Endothelial cell of umbilical vein (primary cell): ENCODE results near the gene RIOK2. TPM values are rescaled to one million over a fixed set of nuclear protein-coding genes. Genes with fewer than 3 reads are reported as not detected.

Experiments used
- BruUV-seq: library from RNA; stranded (reverse); fragments of 400-500 nt; replicated peaks from 2 replicates; lab custom pipeline; 2021; lab: Mats Ljungman, UMichigan
- CTCF ChIA-PET: fragments of 300-600, 350-600 bp; sonication (Branson Sonifier 250); formaldehyde crosslinking; loops from one replicate; lab custom pipeline; 2021; ENCODE audit warnings: antibody characterized with exemption, inconsistent platforms; lab: Charles Lee
- POLR2A ChIA-PET: fragments of 300-600, 350-600 bp; sonication (Branson Sonifier 250); formaldehyde crosslinking; loops from one replicate; lab custom pipeline; 2021; ENCODE audit warnings: antibody characterized with exemption, inconsistent platforms; lab: Charles Lee
- DNase-seq: peaks from one replicate; pipeline ENCODE4 v3.0.0-alpha.2; 2011; ENCODE audit warnings: low read depth, low spot score
- FAIRE-seq: peaks from 2 replicates; lab custom pipeline; 2011; peaks lifted over from hg19 to GRCh38; lab: Jason Lieb, UNC
- H2AFZ ChIP-seq: 2 replicates; pipeline ENCODE4 v1.6.0; 2012; ENCODE audit warnings: low read depth, low read length, control low read depth, inconsistent platforms
- H3K27ac ChIP-seq: 2 replicates; pipeline ENCODE4 v1.5.1; 2011; ENCODE audit warnings: low read depth, mild to moderate bottlenecking, control low read depth, low read length, moderate library complexity; ENCODE audit not compliant: insufficient read depth
- H3K27me3 ChIP-seq, 2 experiments: 2 replicates each; pipeline versions ENCODE4 v1.6.0 to v1.6.1; 2011; ENCODE audit warnings: low read length in 2 of 2, mixed read lengths in 1 of 2; ENCODE audit not compliant: control insufficient read depth in 2 of 2, insufficient read depth in 2 of 2
- H3K36me3 ChIP-seq, 2 experiments: 2 replicates in 1 of 2; 3 replicates in 1 of 2; pipeline ENCODE4 v1.5.1; 2011; ENCODE audit warnings: low read length in 2 of 2, mild to moderate bottlenecking in 1 of 2, moderate library complexity in 1 of 2; ENCODE audit not compliant: control insufficient read depth in 2 of 2, insufficient read depth in 2 of 2; ENCODE audit errors: extremely low read depth in 1 of 2
- H3K4me1 ChIP-seq: 3 replicates; pipeline ENCODE4 v1.5.1; 2011; ENCODE audit warnings: mild to moderate bottlenecking, low read length; ENCODE audit not compliant: control insufficient read depth, insufficient read depth; ENCODE audit errors: extremely low read depth
- H3K4me2 ChIP-seq: 2 replicates; pipeline ENCODE4 v1.6.1; 2011; ENCODE audit warnings: low read length, control low read depth, mixed read lengths; ENCODE audit not compliant: insufficient read depth
- H3K4me3 ChIP-seq, 3 experiments: fragments of 200-600 bp in 1 of 3; sonication (generic), shearing (Covaris generic) in 1 of 3; replicated peaks in 1 of 3; 2 replicates each; pipeline ENCODE4 v1.5.1; 2011 to 2016; ENCODE audit warnings: control low read depth in 3 of 3, low read length in 3 of 3, mild to moderate bottlenecking in 2 of 3, inconsistent platforms in 1 of 3, low read depth in 1 of 3, moderate library complexity in 1 of 3; ENCODE audit not compliant: insufficient read depth in 1 of 3
- H3K79me2 ChIP-seq: 2 replicates; pipeline ENCODE4 v1.6.0; 2012; ENCODE audit warnings: low read length, inconsistent platforms; ENCODE audit not compliant: control insufficient read depth, insufficient read depth
- H3K9ac ChIP-seq: replicated peaks from 2 replicates; pipeline ENCODE3; 2011; ENCODE audit warnings: low read length, control low read depth; ENCODE audit not compliant: insufficient read depth; ENCODE audit errors: extremely low read depth
- H3K9me1 ChIP-seq: replicated peaks from 3 replicates; pipeline ENCODE4 v1.6.0; 2011; ENCODE audit warnings: mild to moderate bottlenecking, low read length; ENCODE audit not compliant: control insufficient read depth, insufficient read depth; ENCODE audit errors: extremely low read depth
- H3K9me3 ChIP-seq: replicated peaks from 2 replicates; pipeline ENCODE4 v1.5.1; 2012; ENCODE audit warnings: low read length, inconsistent platforms; ENCODE audit not compliant: control insufficient read depth, insufficient read depth
- H4K20me1 ChIP-seq: replicated peaks from 2 replicates; pipeline ENCODE3; 2011; ENCODE audit warnings: mild to moderate bottlenecking, low read length; ENCODE audit not compliant: control insufficient read depth, insufficient read depth; ENCODE audit errors: extremely low read depth
- EZH2 ChIP-seq: IDR thresholded peaks from 2 replicates; pipeline ENCODE4 v1.6.1; 2012; ENCODE audit warnings: borderline replicate concordance, low read depth, mild to moderate bottlenecking, moderate library complexity, low read length, inconsistent platforms; ENCODE audit not compliant: severe bottlenecking
- FOS ChIP-seq: IDR thresholded peaks from 2 replicates; pipeline ENCODE4 v1.6.1; 2011; ENCODE audit warnings: mild to moderate bottlenecking, low read length, moderate library complexity, borderline replicate concordance; ENCODE audit not compliant: insufficient read depth
- GATA2 ChIP-seq: IDR thresholded peaks from 2 replicates; pipeline ENCODE4 v1.7.0; 2011; ENCODE audit warnings: low read depth, mild to moderate bottlenecking, moderate library complexity, mixed read lengths, low read length; ENCODE audit not compliant: insufficient read length, insufficient read depth
- JUN ChIP-seq: IDR thresholded peaks from 2 replicates; pipeline ENCODE4 v1.6.1; 2011; ENCODE audit warnings: borderline replicate concordance, low read depth; ENCODE audit not compliant: insufficient read length, insufficient read depth
- MYC ChIP-seq: IDR thresholded peaks from one replicate; pipeline ENCODE4 v1.6.1; 2011; ENCODE audit warnings: mild to moderate bottlenecking, low read depth, low read length
- POLR2AphosphoS5 ChIP-seq: IDR thresholded peaks from 2 replicates; pipeline ENCODE4 v1.6.1; 2012; ENCODE audit warnings: low read depth, mild to moderate bottlenecking, control low read depth, low read length, moderate library complexity; ENCODE audit not compliant: insufficient read depth
- dilution Hi-C: fragments of 300-500 bp; cut with MboI; formaldehyde crosslinking; loops from one replicate; pipeline ENCODE4 v1.15.0; 2019; ENCODE audit warnings: low sequenced_read_pairs; ENCODE audit not compliant: extremely low pct_ligation_motif_present
- intact Hi-C: fragments of 100-400 bp; cut with micrococcal nuclease; formaldehyde crosslinking; loops from one replicate; pipeline ENCODE4 v1.10.0; 2022
- polyA plus RNA-seq, 4 experiments: library from polyadenylated mRNA; depleted of rRNA in 3 of 4; stranded (reverse) in 3 of 4; unstranded in 1 of 4; fragments of >200 nt; gene quantifications; 2 replicates each; pipeline versions ENCODE4 v1.2.1 to v1.2.3, GENCODE V29; 2011 to 2012; ENCODE audit warnings: missing spikeins in 1 of 4
- total RNA-seq: library from RNA; stranded (reverse); gene quantifications from 2 replicates; pipeline ENCODE4 v1.2.3, GENCODE V29; 2021
- TF ChIP-seq, protein P1 (sequence below), 2 donors: IDR thresholded peaks; 1 replicate in 1 of 2; 2 replicates in 1 of 2; pipeline ENCODE4 v1.5.1; 2011; ENCODE audit warnings: low read length in 2 of 2, mild to moderate bottlenecking in 2 of 2, moderate library complexity in 2 of 2, control low read depth in 1 of 2, inconsistent platforms in 1 of 2, low read depth in 1 of 2; ENCODE audit not compliant: insufficient read depth in 1 of 2; ENCODE audit errors: extremely low read depth in 1 of 2

RIOK2 gene
- total and polyA plus RNA-seq, 2 donors (not counting 3 experiments of a cell fraction or from before 2014, with no cell fraction given) = 3.5 to 25.4 TPM

DNA sequence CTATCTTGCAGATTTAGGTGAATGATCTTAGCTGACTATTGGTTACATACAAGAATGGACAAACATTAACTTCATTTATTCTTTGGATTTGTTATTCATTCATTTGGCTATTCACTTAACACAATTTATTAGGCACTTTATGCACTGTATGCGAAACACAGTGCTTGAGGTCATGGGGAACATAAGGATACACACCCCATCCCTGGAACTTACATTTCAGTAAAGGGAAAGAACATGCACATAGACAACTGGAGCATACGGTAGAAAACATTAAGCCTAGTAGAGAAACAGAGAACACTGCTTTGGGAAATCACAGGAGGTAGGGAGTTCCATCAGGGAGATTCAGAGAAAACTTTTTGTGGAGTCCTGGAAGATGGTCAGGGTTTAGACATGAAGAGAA lies 62.9 kb downstream of the RIOK2 start:
- no peak for FAIRE-seq
- no peak overlapping the region for H3K4me2 ChIP-seq

DNA sequence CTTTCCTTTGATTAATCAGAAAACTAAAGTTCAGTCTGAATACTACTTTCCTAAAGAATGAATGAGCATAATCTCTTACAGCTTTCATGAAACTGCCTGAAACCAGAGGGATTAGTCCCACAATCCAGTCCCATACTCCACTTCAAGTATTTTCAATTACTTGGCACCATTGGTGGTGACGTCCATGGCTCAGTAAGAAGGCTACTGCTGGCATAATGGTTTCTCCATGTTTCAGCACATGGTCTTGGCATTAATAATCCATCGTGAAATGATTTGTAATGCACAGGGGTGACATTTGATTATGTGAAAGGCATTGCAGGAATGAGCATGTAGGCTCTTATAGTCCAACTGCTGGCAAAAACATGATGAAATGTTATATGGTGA lies 64.0 kb downstream of the RIOK2 start:
- dilution Hi-C loops = no loop called here
- Histone ChIP-seq H3K4me2 (no peak overlapping the region), H3K9ac (no peak overlapping the region), H2AFZ (no peak overlapping the region), H3K27ac (no peak overlapping the region), H3K36me3 (no peaks in the 10 kb centered on the region), H4K20me1 (no peaks in the 10 kb centered on the region), H3K79me2 (no peaks in the 10 kb centered on the region), H3K27me3 (peaks cover 3 to 9% of the 10 kb centered on the region in 2 experiments), H3K4me3 (no peak overlapping the region), H3K4me1 (no peaks in the 10 kb centered on the region), H3K9me3 (no peaks in the 10 kb centered on the region), H3K9me1 (no peaks in the 10 kb centered on the region)
- FAIRE-seq = no peak
- ChIA-PET POLR2A (no interaction called here), CTCF (no interaction called here)
- intact Hi-C loops = no loop called here
- DNase-seq = no peak
- BruUV-seq = no TSS peak
- TF ChIP-seq, protein P1, sequence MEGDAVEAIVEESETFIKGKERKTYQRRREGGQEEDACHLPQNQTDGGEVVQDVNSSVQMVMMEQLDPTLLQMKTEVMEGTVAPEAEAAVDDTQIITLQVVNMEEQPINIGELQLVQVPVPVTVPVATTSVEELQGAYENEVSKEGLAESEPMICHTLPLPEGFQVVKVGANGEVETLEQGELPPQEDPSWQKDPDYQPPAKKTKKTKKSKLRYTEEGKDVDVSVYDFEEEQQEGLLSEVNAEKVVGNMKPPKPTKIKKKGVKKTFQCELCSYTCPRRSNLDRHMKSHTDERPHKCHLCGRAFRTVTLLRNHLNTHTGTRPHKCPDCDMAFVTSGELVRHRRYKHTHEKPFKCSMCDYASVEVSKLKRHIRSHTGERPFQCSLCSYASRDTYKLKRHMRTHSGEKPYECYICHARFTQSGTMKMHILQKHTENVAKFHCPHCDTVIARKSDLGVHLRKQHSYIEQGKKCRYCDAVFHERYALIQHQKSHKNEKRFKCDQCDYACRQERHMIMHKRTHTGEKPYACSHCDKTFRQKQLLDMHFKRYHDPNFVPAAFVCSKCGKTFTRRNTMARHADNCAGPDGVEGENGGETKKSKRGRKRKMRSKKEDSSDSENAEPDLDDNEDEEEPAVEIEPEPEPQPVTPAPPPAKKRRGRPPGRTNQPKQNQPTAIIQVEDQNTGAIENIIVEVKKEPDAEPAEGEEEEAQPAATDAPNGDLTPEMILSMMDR (IDR thresholded peaks at IDR 0.05; ENCODE audit: extremely low read depth in 1 of 2, insufficient read depth in 1 of 2, low read depth in 1 of 2, low read length in 2 of 2) = no peak
- TF ChIP-seq EZH2 (no peak), GATA2 (no peak), MYC (no peak), POLR2AphosphoS5 (no peak), FOS (no peak)

More for the DNA sequence above, 62.9 kb downstream of the RIOK2 start:
- TF ChIP-seq EZH2 = no peak
- TF ChIP-seq, protein P1 (IDR thresholded peaks at IDR 0.05; ENCODE audit: extremely low read depth in 1 of 2, insufficient read depth in 1 of 2, low read depth in 1 of 2, low read length in 2 of 2) = no peak
- no peak for TF ChIP-seq JUN
- no peak for TF ChIP-seq POLR2AphosphoS5
- H2AFZ ChIP-seq = no peak overlapping the region
- no peak overlapping the region for H3K9ac ChIP-seq
- no peaks in the 10 kb centered on the region for H4K20me1 ChIP-seq
- H3K27ac ChIP-seq = no peak overlapping the region
- no peaks in the 10 kb centered on the region for H3K4me1 ChIP-seq
- no peaks in the 10 kb centered on the region for H3K36me3 ChIP-seq
- dilution Hi-C loops (no loop called here), intact Hi-C loops (no loop called here)
- DNase-seq = no peak
- no peak overlapping the region for H3K4me3 ChIP-seq
- no TSS peak for BruUV-seq
- CTCF ChIA-PET = no interaction called here
- H3K27me3 ChIP-seq = peaks cover 3 to 9% of the 10 kb centered on the region in 2 experiments
- POLR2A ChIA-PET = no interaction called here
- H3K9me1 ChIP-seq = no peaks in the 10 kb centered on the region
- H3K79me2 ChIP-seq = no peaks in the 10 kb centered on the region
- H3K9me3 ChIP-seq = no peaks in the 10 kb centered on the region
